PC-3 (cell line): Measurements from ENCODE around the gene IL6ST. TPM values are rescaled to one million over a fixed set of nuclear protein-coding genes. Genes with fewer than 3 reads are reported as not detected.

Experiments used
- ATAC-seq: fragments of 200-7000 bp; cut with Tn5 transposase; 2 replicates; pipeline ENCODE4 v1.9.1; 2020; ENCODE audit warnings: mild to moderate bottlenecking, moderate library complexity
- BruUV-seq: library from RNA; stranded (reverse); fragments of 400-500 nt; replicated peaks from 2 replicates; lab custom pipeline; 2021; lab: Mats Ljungman, UMichigan
- CTCF ChIA-PET: fragments of 300-600 bp; sonication (Branson Sonifier 250); formaldehyde crosslinking; loops from one replicate; lab custom pipeline; 2022; ENCODE audit warnings: antibody characterized with exemption; lab: Charles Lee
- POLR2A ChIA-PET: fragments of 300-600 bp; sonication (Branson Sonifier 250); formaldehyde crosslinking; loops from one replicate; lab custom pipeline; 2022; ENCODE audit warnings: antibody characterized with exemption; ENCODE audit not compliant: unreplicated experiment; lab: Charles Lee
- DNase-seq: peaks from one replicate; pipeline ENCODE4 v3.0.0-alpha.2; 2015
- H2AFZ ChIP-seq: fragments of 300-600 bp; sonication (generic); 2 replicates; pipeline ENCODE4 v1.6.0; 2016; ENCODE audit warnings: antibody characterized with exemption, low read length
- H3F3A ChIP-seq: fragments of 300-600 bp; sonication (generic); one replicate; pipeline ENCODE4 v1.6.0; 2017; ENCODE audit warnings: antibody characterized with exemption, low read length, control low read depth, mild to moderate bottlenecking; ENCODE audit not compliant: unreplicated experiment
- H3K27ac ChIP-seq: fragments of 300-600 bp; sonication (generic); 2 replicates; pipeline ENCODE4 v1.5.1; 2016; ENCODE audit warnings: mild to moderate bottlenecking, low read length
- H3K27me3 ChIP-seq: fragments of 300-600 bp; sonication (generic); 2 replicates; pipeline ENCODE4 v1.6.1; 2016; ENCODE audit warnings: low read length, mixed read lengths
- H3K36me3 ChIP-seq: fragments of 300-600 bp; sonication (generic); 2 replicates; pipeline ENCODE4 v1.6.1; 2016; ENCODE audit warnings: low read depth, mixed run types, low read length, mixed read lengths
- H3K4me1 ChIP-seq: fragments of 300-600 bp; sonication (generic); 2 replicates; pipeline ENCODE4 v1.5.1; 2016; ENCODE audit warnings: low read length; ENCODE audit not compliant: insufficient read depth
- H3K4me2 ChIP-seq: fragments of 300-600 bp; sonication (generic); 2 replicates; pipeline ENCODE4 v1.6.0; 2016; ENCODE audit warnings: low read length
- H3K4me3 ChIP-seq: fragments of 300-600 bp; sonication (generic); 2 replicates; pipeline ENCODE4 v1.5.1; 2016; ENCODE audit warnings: mild to moderate bottlenecking, low read length, mixed read lengths
- H3K79me2 ChIP-seq: fragments of 300-600 bp; sonication (generic); 2 replicates; pipeline ENCODE4 v1.6.1; 2017; ENCODE audit warnings: low read length, mixed read lengths
- H3K9ac ChIP-seq: fragments of 300-600 bp; sonication (generic); 2 replicates; pipeline ENCODE4 v1.6.0; 2016; ENCODE audit warnings: mild to moderate bottlenecking, low read length
- H3K9me2 ChIP-seq: fragments of 300-600 bp; sonication (generic); replicated peaks from 2 replicates; pipeline ENCODE4 v1.6.1; 2016; ENCODE audit warnings: mixed run types, low read length, mixed read lengths
- H3K9me3 ChIP-seq: fragments of 300-600 bp; sonication (generic); 2 replicates; pipeline ENCODE4 v1.6.1; 2016; ENCODE audit warnings: low read length, mixed read lengths
- H4K20me1 ChIP-seq: fragments of 300-600 bp; sonication (generic); 2 replicates; pipeline ENCODE4 v1.6.1; 2016; ENCODE audit warnings: low read length, mixed read lengths
- CTCF ChIP-seq: fragments of 300-600 bp; sonication (generic); conservative IDR thresholded peaks from 2 replicates; pipeline ENCODE4 v1.5.1; 2017; ENCODE audit warnings: antibody characterized with exemption, low read depth, mild to moderate bottlenecking, low read length
- EZH2 ChIP-seq: fragments of 300-600 bp; sonication (generic); IDR thresholded peaks from one replicate; pipeline ENCODE4 v1.6.1; 2017; ENCODE audit warnings: antibody characterized with exemption, mild to moderate bottlenecking, low read length; ENCODE audit not compliant: unreplicated experiment
- EZH2phosphoT487 ChIP-seq: fragments of 300-600 bp; sonication (generic); IDR thresholded peaks from 2 replicates; pipeline ENCODE4 v1.6.1; 2018; ENCODE audit warnings: mild to moderate bottlenecking, antibody characterized with exemption, low read length, borderline replicate concordance
- intact Hi-C: fragments of 100-400 bp; cut with micrococcal nuclease; formaldehyde crosslinking; loops from 2 replicates; pipeline ENCODE4 v1.9.0; 2023
- total RNA-seq: library from RNA; depleted of rRNA; stranded (reverse); fragments of >200 nt; gene quantifications from 2 replicates; pipeline ENCODE4 v1.2.3, GENCODE V29; 2014

Gene IL6ST
- total RNA-seq, 1 experiment from 2014 or later: 28.0 TPM

- Histone ChIP-seq H3K9me2 (no peaks in the 10 kb centered on the region), H3K36me3 (no peaks in the 10 kb centered on the region), H3K4me2 (no peak overlapping the region), H3F3A (no peaks in the 10 kb centered on the region), H3K4me3 (no peak overlapping the region), H3K4me1 (peaks cover 5% of the 10 kb centered on the region; the same call in 1 of the 2 replicates), H2AFZ (no peak overlapping the region), H3K9ac (no peak overlapping the region), H3K9me3 (no peaks in the 10 kb centered on the region), H3K27ac (no peak overlapping the region), H3K79me2 (no peaks in the 10 kb centered on the region), H4K20me1 (no peaks in the 10 kb centered on the region), H3K27me3 (no peaks in the 10 kb centered on the region)
- DNase-seq (no peak), ATAC-seq (no peak)
- intact Hi-C loops: no loop called here
- ChIA-PET POLR2A (no interaction called here), CTCF (no interaction called here)
- no TSS peak for BruUV-seq
- no peak for TF ChIP-seq CTCF
Measured at GRCh38 chr5:55917402-55918086, 77.2 kb downstream of the IL6ST start.

GRCh38 chr5:55916986-55917385, 77.8 kb downstream of the IL6ST start:
- POLR2A ChIA-PET: no interaction called here
- BruUV-seq: no TSS peak
- intact Hi-C loops: no loop called here

More at GRCh38 chr5:55916986-55917385, 77.8 kb downstream of the IL6ST start:
- TF ChIP-seq CTCF: no peak
- no peak for TF ChIP-seq EZH2
- TF ChIP-seq EZH2phosphoT487: no peak
- CTCF ChIA-PET: interaction anchor here (0.6 kb wide), 1 partner anchor 18 kb away, joined by 3 read pairs; no protein-coding TSS in a partner anchor
- Histone ChIP-seq H3K4me2 (no peak overlapping the region), H3K9ac (no peak overlapping the region), H3K4me3 (no peak overlapping the region), H3K27ac (no peak overlapping the region), H3K9me2 (no peaks in the 10 kb centered on the region), H3K79me2 (no peaks in the 10 kb centered on the region), H2AFZ (no peak overlapping the region), H4K20me1 (no peaks in the 10 kb centered on the region), H3K27me3 (no peaks in the 10 kb centered on the region), H3F3A (no peaks in the 10 kb centered on the region), H3K36me3 (no peaks in the 10 kb centered on the region), H3K9me3 (no peaks in the 10 kb centered on the region), H3K4me1 (peaks cover 5% of the 10 kb centered on the region; the same call in 1 of the 2 replicates)
- DNase-seq (no peak), ATAC-seq (no peak)
